ENCODE measurements around the gene ANKRD13D. TPM values are rescaled to one million over a fixed set of nuclear protein-coding genes. Genes with fewer than 3 reads are reported as not detected.
A peak's percentile ranks its signal among the peaks of the same experiment; 100 is the strongest.

ANKRD13D gene
- total RNA-seq, 4 donors from 2014 or later: 19.7 to 194 (median 54.5) TPM

- Histone ChIP-seq H3K27me3 (no peaks in the 10 kb centered on the region), H3K9me3 (no peaks in the 10 kb centered on the region), H3K27ac (no peak overlapping the region), H3K4me3 (no peak overlapping the region), H3K4me1 (no peaks in the 10 kb centered on the region), H3K36me3 (no peaks in the 10 kb centered on the region)
- no peak for TF ChIP-seq POLR2AphosphoS5 (IDR thresholded peaks at IDR 0.05)
- no peak for TF ChIP-seq EP300 (IDR thresholded peaks at IDR 0.05; ENCODE audit: low read depth)
- TF ChIP-seq, protein P1, sequence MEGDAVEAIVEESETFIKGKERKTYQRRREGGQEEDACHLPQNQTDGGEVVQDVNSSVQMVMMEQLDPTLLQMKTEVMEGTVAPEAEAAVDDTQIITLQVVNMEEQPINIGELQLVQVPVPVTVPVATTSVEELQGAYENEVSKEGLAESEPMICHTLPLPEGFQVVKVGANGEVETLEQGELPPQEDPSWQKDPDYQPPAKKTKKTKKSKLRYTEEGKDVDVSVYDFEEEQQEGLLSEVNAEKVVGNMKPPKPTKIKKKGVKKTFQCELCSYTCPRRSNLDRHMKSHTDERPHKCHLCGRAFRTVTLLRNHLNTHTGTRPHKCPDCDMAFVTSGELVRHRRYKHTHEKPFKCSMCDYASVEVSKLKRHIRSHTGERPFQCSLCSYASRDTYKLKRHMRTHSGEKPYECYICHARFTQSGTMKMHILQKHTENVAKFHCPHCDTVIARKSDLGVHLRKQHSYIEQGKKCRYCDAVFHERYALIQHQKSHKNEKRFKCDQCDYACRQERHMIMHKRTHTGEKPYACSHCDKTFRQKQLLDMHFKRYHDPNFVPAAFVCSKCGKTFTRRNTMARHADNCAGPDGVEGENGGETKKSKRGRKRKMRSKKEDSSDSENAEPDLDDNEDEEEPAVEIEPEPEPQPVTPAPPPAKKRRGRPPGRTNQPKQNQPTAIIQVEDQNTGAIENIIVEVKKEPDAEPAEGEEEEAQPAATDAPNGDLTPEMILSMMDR (IDR thresholded peaks at IDR 0.05): no peak
- no peak for TF ChIP-seq POLR2A (IDR thresholded peaks at IDR 0.05)
- intact Hi-C loops (cut with DNase I; ENCODE audit: low total_unique reads): no loop called here
- in situ Hi-C loops (cut with MboI; ENCODE audit: low pct_ligation_motif_present in 1 of 4, low pct_unique_long_range_greater_than_20kb in 1 of 4, low sequenced_read_pairs in 3 of 4): no loop called here
- no peak for DNase-seq
- 82 to 87% methylated on average over 2 to 6 of the region's 6 CpGs for WGBS, 2 donors (ENCODE audit: low coverage in 1 of 2)
These were observed 43.1 kb downstream of the ANKRD13D start for GRCh38 chr11:67332081-67332691.

DNA sequence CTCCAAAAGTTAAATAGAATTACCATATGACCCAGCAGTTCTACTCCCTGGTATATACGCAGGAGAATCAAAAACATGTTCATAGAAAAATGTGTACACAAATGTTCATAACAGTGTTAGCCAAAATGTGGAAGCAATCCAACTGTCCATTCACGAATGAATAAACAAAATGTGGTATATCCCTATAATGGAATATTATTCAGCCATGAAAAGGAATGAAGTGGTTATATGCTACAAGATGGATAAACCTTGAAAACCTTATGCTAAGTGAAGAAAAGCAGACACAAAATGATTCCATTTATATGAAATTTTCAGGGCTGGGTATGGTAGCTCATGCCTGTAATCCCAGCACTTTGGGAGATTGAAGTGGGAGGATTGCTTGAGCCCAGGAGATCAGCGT, 48.2 kb downstream of the ANKRD13D start:
- WGBS, 2 donors (ENCODE audit: low coverage in 1 of 2): 92 to 100% methylated on average over 3 of the region's 3 CpGs
- DNase-seq: no peak
- Histone ChIP-seq H3K27me3 (no peaks in the 10 kb centered on the region), H3K9me3 (no peaks in the 10 kb centered on the region), H3K36me3 (no peaks in the 10 kb centered on the region), H3K27ac (no peak overlapping the region), H3K4me1 (no peaks in the 10 kb centered on the region), H3K4me3 (no peak overlapping the region)
- no peak for TF ChIP-seq POLR2A (IDR thresholded peaks at IDR 0.05)
- TF ChIP-seq POLR2AphosphoS5 (IDR thresholded peaks at IDR 0.05): no peak
- TF ChIP-seq, protein P1 (IDR thresholded peaks at IDR 0.05): no peak
- no peak for TF ChIP-seq EP300 (IDR thresholded peaks at IDR 0.05; ENCODE audit: low read depth)
- in situ Hi-C loops (cut with MboI; ENCODE audit: low pct_ligation_motif_present in 1 of 4, low pct_unique_long_range_greater_than_20kb in 1 of 4, low sequenced_read_pairs in 3 of 4): no loop called here
- intact Hi-C loops (cut with DNase I; ENCODE audit: low total_unique reads): no loop called here

DNA sequence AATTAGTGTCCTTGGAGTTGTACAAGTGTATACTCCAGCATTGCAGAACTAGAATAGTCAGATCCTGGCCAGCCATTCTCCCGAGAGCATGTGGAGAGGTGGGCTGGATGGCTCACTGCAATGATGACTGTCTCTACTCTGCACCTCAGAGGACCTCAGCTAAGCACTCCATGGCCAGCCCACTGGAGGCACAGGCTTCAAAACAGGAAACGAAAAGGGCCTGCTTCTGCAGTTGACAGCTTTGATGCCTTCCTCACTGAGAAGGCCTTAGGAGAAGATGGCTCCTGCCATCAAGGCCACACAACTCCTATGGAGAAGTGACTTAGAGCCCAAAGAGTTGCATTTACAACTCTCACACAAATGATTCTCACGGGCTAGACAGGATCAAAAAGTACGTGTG, 55.2 kb downstream of the ANKRD13D start:
- Histone ChIP-seq H3K4me3 (no peak overlapping the region), H3K27ac (peak overlapping the region; percentile 81 to 84 (median 83)), H3K36me3 (no peaks in the 10 kb centered on the region), H3K27me3 (no peaks in the 10 kb centered on the region), H3K4me1 (peaks cover 17 to 47% (median 20%) of the 10 kb centered on the region in 4 donors), H3K9me3 (no peaks in the 10 kb centered on the region)
- intact Hi-C loops (cut with DNase I; ENCODE audit: low total_unique reads): no loop called here
- in situ Hi-C loops (cut with MboI; ENCODE audit: low pct_ligation_motif_present in 1 of 4, low pct_unique_long_range_greater_than_20kb in 1 of 4, low sequenced_read_pairs in 3 of 4): no loop called here
- TF ChIP-seq POLR2AphosphoS5 (IDR thresholded peaks at IDR 0.05) (no peak), POLR2A (IDR thresholded peaks at IDR 0.05) (no peak), EP300 (IDR thresholded peaks at IDR 0.05; ENCODE audit: low read depth) (no peak)
- TF ChIP-seq, protein P1 (IDR thresholded peaks at IDR 0.05): no peak
- no peak for DNase-seq
- WGBS, 2 donors (ENCODE audit: low coverage in 1 of 2): 69 to 80% methylated on average over 3 to 4 of the region's 4 CpGs

DNA sequence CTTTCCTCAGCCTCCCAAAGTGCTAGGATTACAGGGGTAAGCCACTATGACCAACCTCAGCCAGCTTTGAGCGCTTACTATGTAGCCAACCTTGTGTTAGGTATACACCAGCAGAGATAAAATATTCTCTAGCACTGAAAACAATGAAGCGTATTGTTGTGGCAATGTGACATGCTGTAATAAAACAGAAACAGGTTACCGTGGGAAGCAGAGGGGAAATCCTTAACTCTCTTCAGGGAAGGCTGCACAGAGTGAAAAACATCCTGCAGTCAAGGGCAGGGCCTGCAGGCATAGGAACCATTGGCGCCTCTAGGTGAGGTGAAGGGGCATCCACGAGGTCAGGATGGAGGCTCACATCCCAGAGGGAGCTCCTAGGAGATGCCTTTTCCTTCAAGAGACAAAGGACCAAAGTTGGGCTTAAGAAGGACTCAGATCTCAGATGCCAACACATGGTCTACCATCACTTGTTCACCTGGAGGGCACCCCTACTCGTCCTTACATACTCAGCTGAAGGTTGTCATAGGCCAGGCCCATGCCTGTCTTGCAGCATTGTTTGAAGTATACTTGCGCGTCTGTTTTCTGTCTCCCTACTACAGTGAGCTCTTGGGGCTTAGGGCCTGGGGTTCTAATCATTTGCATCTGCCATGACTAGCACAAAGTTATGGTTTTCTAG, 56.3 kb downstream of the ANKRD13D start:
- WGBS, 2 donors (ENCODE audit: low coverage in 1 of 2): 40 to 46% methylated on average over 5 to 8 of the region's 8 CpGs

More for the DNA sequence above, 56.3 kb downstream of the ANKRD13D start:
- peaks cover 17 to 47% (median 20%) of the 10 kb centered on the region in 4 donors for H3K4me1 ChIP-seq
- DNase-seq: peak; percentile 44
- in situ Hi-C loops (cut with MboI; ENCODE audit: low pct_ligation_motif_present in 1 of 4, low pct_unique_long_range_greater_than_20kb in 1 of 4, low sequenced_read_pairs in 3 of 4) (no loop called here), intact Hi-C loops (cut with DNase I; ENCODE audit: low total_unique reads) (loop anchor here (5.0 kb wide), 1 partner anchor 37 kb away; no protein-coding TSS in a partner anchor)
- no peaks in the 10 kb centered on the region for H3K27me3 ChIP-seq
- H3K9me3 ChIP-seq: no peaks in the 10 kb centered on the region
- TF ChIP-seq, protein P1 (IDR thresholded peaks at IDR 0.05): no peak
- peak; percentile 51 for TF ChIP-seq POLR2A (IDR thresholded peaks at IDR 0.05)
- peak in 2 of 3 donors; percentile 22 to 44 for TF ChIP-seq POLR2AphosphoS5 (IDR thresholded peaks at IDR 0.05)
- TF ChIP-seq EP300 (IDR thresholded peaks at IDR 0.05; ENCODE audit: low read depth): no peak
- H3K36me3 ChIP-seq: no peaks in the 10 kb centered on the region
- peak overlapping the region; percentile 81 to 84 (median 83) for H3K27ac ChIP-seq
- H3K4me3 ChIP-seq: no peak overlapping the region

Measured in transverse colon (tissue), 4 donors.